ENCODE measurements around the gene MSL2.
"Not testable (repeated sequence)": the region's sequence is repeated elsewhere in the genome, so short reads cannot be mapped to it uniquely, and the experiment has no call there.

The MSL2 gene

GRCh38 chr3:136192195-136192594, 3.9 kb downstream of the MSL2 start:
- DNase-seq, result not testable (repeated sequence)

- no peak for DNase-seq
Measured at GRCh38 chr3:136189859-136190617, 6.1 kb downstream of the MSL2 start.

- no peak for DNase-seq
Measured at GRCh38 chr3:136189043-136189442, 7.1 kb downstream of the MSL2 start.

- DNase-seq, result no peak
Measured at GRCh38 chr3:136187868-136188267, 8.3 kb downstream of the MSL2 start.

GRCh38 chr3:136186846-136187245, 9.3 kb downstream of the MSL2 start:
- no peak for DNase-seq

- no peak for DNase-seq
Measured at GRCh38 chr3:136186344-136186743, 9.8 kb downstream of the MSL2 start.

GRCh38 chr3:136184703-136185102, 11.4 kb downstream of the MSL2 start:
- no peak for DNase-seq

- DNase-seq, result no peak
Measured at GRCh38 chr3:136181741-136182140, 14.4 kb downstream of the MSL2 start.

- no peak for DNase-seq
Measured at GRCh38 chr3:136177876-136178275, 18.3 kb downstream of the MSL2 start.

GRCh38 chr3:136173939-136174490, 22.1 kb downstream of the MSL2 start:
- no peak for DNase-seq

- DNase-seq, result no peak
Measured at GRCh38 chr3:136171097-136171542, 25.0 kb downstream of the MSL2 start.

GRCh38 chr3:136168236-136168635, 27.9 kb downstream of the MSL2 start:
- DNase-seq, result not testable (repeated sequence)

- DNase-seq, result no peak
Measured at GRCh38 chr3:136166507-136166906, 29.6 kb downstream of the MSL2 start.

GRCh38 chr3:136163607-136164006, 32.5 kb downstream of the MSL2 start:
- not testable (repeated sequence) for DNase-seq

GRCh38 chr3:136162322-136162721, 33.8 kb downstream of the MSL2 start:
- DNase-seq, result no peak

- no peak for DNase-seq
Measured at GRCh38 chr3:136161516-136161915, 34.6 kb downstream of the MSL2 start.

- DNase-seq, result no peak
Measured at GRCh38 chr3:136152963-136153362, 43.2 kb downstream of the MSL2 start.

- DNase-seq, result no peak
Measured at GRCh38 chr3:136152176-136152843, 43.8 kb downstream of the MSL2 start.

GRCh38 chr3:136151219-136151618, 44.9 kb downstream of the MSL2 start:
- no peak for DNase-seq

- DNase-seq, result no peak
Measured at GRCh38 chr3:136149667-136150066, 46.5 kb downstream of the MSL2 start.

- DNase-seq, result no peak
Measured at GRCh38 chr3:136146981-136147729, 49.0 kb downstream of the MSL2 start.

- not testable (repeated sequence) for DNase-seq
Measured at GRCh38 chr3:136144397-136144796, 51.7 kb downstream of the MSL2 start.

- DNase-seq, result no peak
Measured at GRCh38 chr3:136142592-136142991, 53.5 kb downstream of the MSL2 start.
